ENCODE results near the gene MSH6.

GRCh38 chr2:47741101-47741500 lies 41.8 kb upstream of the MSH6 start:
- no peak for TF ChIP-seq CTCF (conservative IDR thresholded peaks at IDR 0.05; ENCODE audit: low read depth in 2 of 2)
- no peak for TF ChIP-seq JUNB (IDR thresholded peaks at IDR 0.05; ENCODE audit: unreplicated experiment)

Data from GM23338 (cell line).